ENCODE data around the gene UROC1. TPM values are rescaled to one million over a fixed set of nuclear protein-coding genes. Genes with fewer than 3 reads are reported as not detected.

UROC1 gene
- total RNA-seq, 1 donor from 2014 or later = not detected

DNA sequence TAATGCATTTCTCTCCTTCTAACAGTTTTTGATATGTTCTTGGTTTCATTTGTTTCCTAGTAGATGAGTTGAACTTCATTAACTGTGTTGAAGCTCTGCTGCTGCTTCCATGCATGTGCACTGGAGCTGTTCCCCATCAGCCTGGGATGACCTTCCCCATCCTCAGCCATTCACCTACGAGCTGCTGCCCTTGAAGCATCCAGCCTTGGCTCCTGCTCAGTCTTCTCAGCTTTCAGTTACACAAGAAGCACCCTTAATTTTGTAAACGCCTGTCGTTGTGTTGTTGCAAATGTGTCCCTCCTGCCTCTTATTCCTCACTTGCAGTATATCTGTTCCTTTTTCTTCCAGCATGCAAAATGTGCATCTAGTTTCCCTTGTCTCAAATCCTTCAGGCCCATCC is 33.4 kb downstream of the UROC1 start:
- H3K27me3 ChIP-seq (ENCODE audit: control insufficient read depth, insufficient read depth, low read length) = no peaks in the 10 kb centered on the region
- H3K36me3 ChIP-seq (ENCODE audit: control insufficient read depth, insufficient read depth, low read length) = no peaks in the 10 kb centered on the region
- TF ChIP-seq, protein P1, sequence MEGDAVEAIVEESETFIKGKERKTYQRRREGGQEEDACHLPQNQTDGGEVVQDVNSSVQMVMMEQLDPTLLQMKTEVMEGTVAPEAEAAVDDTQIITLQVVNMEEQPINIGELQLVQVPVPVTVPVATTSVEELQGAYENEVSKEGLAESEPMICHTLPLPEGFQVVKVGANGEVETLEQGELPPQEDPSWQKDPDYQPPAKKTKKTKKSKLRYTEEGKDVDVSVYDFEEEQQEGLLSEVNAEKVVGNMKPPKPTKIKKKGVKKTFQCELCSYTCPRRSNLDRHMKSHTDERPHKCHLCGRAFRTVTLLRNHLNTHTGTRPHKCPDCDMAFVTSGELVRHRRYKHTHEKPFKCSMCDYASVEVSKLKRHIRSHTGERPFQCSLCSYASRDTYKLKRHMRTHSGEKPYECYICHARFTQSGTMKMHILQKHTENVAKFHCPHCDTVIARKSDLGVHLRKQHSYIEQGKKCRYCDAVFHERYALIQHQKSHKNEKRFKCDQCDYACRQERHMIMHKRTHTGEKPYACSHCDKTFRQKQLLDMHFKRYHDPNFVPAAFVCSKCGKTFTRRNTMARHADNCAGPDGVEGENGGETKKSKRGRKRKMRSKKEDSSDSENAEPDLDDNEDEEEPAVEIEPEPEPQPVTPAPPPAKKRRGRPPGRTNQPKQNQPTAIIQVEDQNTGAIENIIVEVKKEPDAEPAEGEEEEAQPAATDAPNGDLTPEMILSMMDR (IDR thresholded peaks at IDR 0.05; ENCODE audit: insufficient read depth, low read length, severe bottlenecking) = no peak
- no peak overlapping the region for H3K4me3 ChIP-seq (ENCODE audit: low read depth, low read length)
- DNase-seq (ENCODE audit: low read depth) (no peak), FAIRE-seq (no peak)

- FAIRE-seq (no peak), DNase-seq (ENCODE audit: low read depth) (no peak)
- Histone ChIP-seq H3K4me3 (ENCODE audit: low read depth, low read length) (no peak overlapping the region), H3K36me3 (ENCODE audit: control insufficient read depth, insufficient read depth, low read length) (no peaks in the 10 kb centered on the region), H3K27me3 (ENCODE audit: control insufficient read depth, insufficient read depth, low read length) (no peaks in the 10 kb centered on the region)
- TF ChIP-seq, protein P1 (IDR thresholded peaks at IDR 0.05; ENCODE audit: insufficient read depth, low read length, severe bottlenecking) = no peak
These were observed 34.2 kb downstream of the UROC1 start for GRCh38 chr3:126483321-126483761.

- FAIRE-seq = no peak
- Histone ChIP-seq H3K27me3 (ENCODE audit: control insufficient read depth, insufficient read depth, low read length) (no peaks in the 10 kb centered on the region), H3K36me3 (ENCODE audit: control insufficient read depth, insufficient read depth, low read length) (no peaks in the 10 kb centered on the region), H3K4me3 (ENCODE audit: low read depth, low read length) (no peak overlapping the region)
- DNase-seq (ENCODE audit: low read depth) = no peak
- TF ChIP-seq, protein P1 (IDR thresholded peaks at IDR 0.05; ENCODE audit: insufficient read depth, low read length, severe bottlenecking) = no peak
These were observed 34.9 kb downstream of the UROC1 start for GRCh38 chr3:126482503-126483255.

DNA sequence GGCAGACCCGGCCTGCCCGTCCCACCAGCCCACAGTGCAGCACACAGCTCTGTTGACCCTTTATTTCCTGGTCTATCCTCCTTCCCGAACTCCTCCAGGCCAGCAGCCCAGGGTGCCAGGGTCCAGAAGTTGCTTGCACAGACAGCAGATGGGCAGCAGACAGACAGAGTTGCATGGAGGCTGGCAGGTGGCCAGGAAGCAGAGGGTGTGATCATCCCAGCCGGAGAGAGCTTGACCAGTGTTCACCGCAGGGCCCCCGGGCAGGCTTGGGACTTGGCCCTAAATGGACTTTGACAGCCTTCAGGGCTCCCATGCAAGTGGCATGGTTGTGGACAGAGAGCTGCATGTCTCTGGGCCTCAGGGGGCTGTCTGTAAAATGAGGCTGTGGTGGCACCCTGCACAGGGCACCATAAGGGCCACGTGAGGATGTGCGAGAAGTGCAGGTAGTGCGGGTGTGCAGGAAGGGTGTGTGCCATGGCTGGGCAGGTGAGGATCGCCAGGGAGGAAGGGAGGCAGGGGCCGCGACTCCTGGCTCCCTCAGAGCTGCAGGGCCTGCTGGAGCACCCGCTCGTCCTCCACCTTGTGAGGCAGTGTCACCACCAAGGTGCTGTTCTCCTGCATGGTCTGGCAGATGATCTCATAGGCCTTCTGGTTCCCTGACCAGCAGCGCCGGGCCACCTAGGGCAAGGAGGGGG is 35.6 kb downstream of the UROC1 start:
- H3K4me3 ChIP-seq (ENCODE audit: low read depth, low read length) = no peak overlapping the region
- FAIRE-seq (no peak), DNase-seq (ENCODE audit: low read depth) (no peak)
- TF ChIP-seq, protein P1 (IDR thresholded peaks at IDR 0.05; ENCODE audit: insufficient read depth, low read length, severe bottlenecking) = no peak
- H3K27me3 ChIP-seq (ENCODE audit: control insufficient read depth, insufficient read depth, low read length) = no peaks in the 10 kb centered on the region
- no peaks in the 10 kb centered on the region for H3K36me3 ChIP-seq (ENCODE audit: control insufficient read depth, insufficient read depth, low read length)

DNA sequence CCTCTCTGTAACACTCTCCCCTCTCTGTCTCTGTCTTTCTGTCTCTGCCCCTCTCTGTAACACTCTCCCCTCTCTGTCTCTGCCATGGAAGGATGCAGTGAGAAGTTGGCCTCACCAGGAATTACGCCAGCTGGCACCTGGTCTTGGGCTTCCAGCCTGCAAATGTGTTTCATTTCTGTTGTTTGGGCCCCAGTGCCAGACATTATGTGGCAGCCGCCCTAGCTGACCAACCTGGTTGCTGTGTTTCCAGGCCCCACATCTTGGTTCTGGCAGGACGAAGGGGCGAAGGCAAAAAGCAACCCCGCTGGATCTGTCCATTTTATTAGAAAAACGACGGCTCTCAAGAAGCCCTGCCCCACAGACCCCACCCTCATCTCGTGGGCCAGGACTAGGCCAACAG is 36.7 kb downstream of the UROC1 start:
- H3K36me3 ChIP-seq (ENCODE audit: control insufficient read depth, insufficient read depth, low read length) = no peaks in the 10 kb centered on the region
- no peaks in the 10 kb centered on the region for H3K27me3 ChIP-seq (ENCODE audit: control insufficient read depth, insufficient read depth, low read length)
- no peak for DNase-seq (ENCODE audit: low read depth)
- TF ChIP-seq, protein P1 (IDR thresholded peaks at IDR 0.05; ENCODE audit: insufficient read depth, low read length, severe bottlenecking) = no peak
- no peak for FAIRE-seq
- H3K4me3 ChIP-seq (ENCODE audit: low read depth, low read length) = no peak overlapping the region
